HEK293 (cell line): ENCODE results near the gene RAD51AP1.

Experiments
- GLI4 ChIP-seq: fragments of 450-650 bp; formaldehyde crosslinking; IDR thresholded peaks from 2 replicates; pipeline ENCODE4 v1.5.1; 2016; ENCODE audit warnings: missing biosample characterization, missing genetic modification characterization
- KLF10 ChIP-seq: fragments of 450-650 bp; IDR thresholded peaks from 2 replicates; pipeline ENCODE4 v1.5.1; 2018; ENCODE audit warnings: missing biosample characterization, mild to moderate bottlenecking, missing genetic modification characterization
- SETDB1 ChIP-seq: IDR thresholded peaks from one replicate; pipeline ENCODE4 v1.6.1; 2017; ENCODE audit warnings: mild to moderate bottlenecking, low read length, moderate library complexity, mixed read lengths; ENCODE audit not compliant: insufficient read length
- TCF7L2 ChIP-seq: IDR thresholded peaks from 2 replicates; pipeline ENCODE4 v1.6.1; 2011; ENCODE audit warnings: low read depth, mild to moderate bottlenecking, inconsistent platforms, low read length, moderate library complexity, borderline replicate concordance
- ZNF311 ChIP-seq: fragments of 450-650 bp; formaldehyde crosslinking; IDR thresholded peaks from 2 replicates; pipeline ENCODE4 v1.5.1; 2017; ENCODE audit warnings: missing biosample characterization, missing genetic modification characterization, borderline replicate concordance
- ZNF37A ChIP-seq: fragments of 450-650 bp; IDR thresholded peaks from 2 replicates; pipeline ENCODE4 v1.5.1; 2018; ENCODE audit warnings: missing biosample characterization, missing genetic modification characterization
- ZNF558 ChIP-seq: fragments of 450-650 bp; formaldehyde crosslinking; IDR thresholded peaks from 2 replicates; pipeline ENCODE4 v1.5.1; 2016; ENCODE audit warnings: missing biosample characterization, missing genetic modification characterization
- ZNF626 ChIP-seq: fragments of 450-650 bp; sonication (Bioruptor Pico); formaldehyde crosslinking; IDR thresholded peaks from 2 replicates; pipeline ENCODE4 v1.5.1; 2018; ENCODE audit warnings: missing biosample characterization, missing genetic modification characterization, inconsistent platforms
- TF ChIP-seq, protein P1 (sequence below): fragments of 450-650 bp; formaldehyde crosslinking; IDR thresholded peaks from 2 replicates; pipeline ENCODE4 v1.5.1; 2016; ENCODE audit warnings: missing biosample characterization, missing genetic modification characterization
- TF ChIP-seq, protein P2 (sequence below): fragments of 450-650 bp; formaldehyde crosslinking; optimal IDR thresholded peaks from 2 replicates; pipeline ENCODE3; 2016; ENCODE audit warnings: missing biosample characterization, mild to moderate bottlenecking, missing genetic modification characterization
- TF ChIP-seq, protein P3 (sequence below): fragments of 450-650 bp; formaldehyde crosslinking; IDR thresholded peaks from 2 replicates; pipeline ENCODE4 v1.5.1; 2016; ENCODE audit warnings: missing biosample characterization, missing genetic modification characterization

DNA sequence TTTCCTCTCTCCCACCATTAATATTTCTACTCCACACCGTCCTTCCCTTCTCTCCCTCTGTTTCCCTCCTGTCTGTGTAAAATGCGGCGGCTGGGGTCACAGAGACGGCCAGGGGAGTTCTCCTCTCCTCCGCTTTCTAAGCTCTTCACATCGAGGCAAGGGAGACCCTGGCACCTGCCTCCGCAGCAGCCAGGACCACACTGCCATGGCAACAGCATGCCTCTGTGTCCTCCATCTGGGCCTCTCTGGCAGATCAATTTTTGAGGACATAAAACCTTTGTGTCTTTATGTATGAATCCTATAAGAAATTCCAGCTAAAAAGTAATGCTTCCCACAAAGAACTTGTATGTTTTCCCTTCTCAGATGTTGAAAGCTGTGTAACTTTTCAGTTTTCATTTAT lies 64.7 kb downstream of the RAD51AP1 start:
- TF ChIP-seq, protein P1, sequence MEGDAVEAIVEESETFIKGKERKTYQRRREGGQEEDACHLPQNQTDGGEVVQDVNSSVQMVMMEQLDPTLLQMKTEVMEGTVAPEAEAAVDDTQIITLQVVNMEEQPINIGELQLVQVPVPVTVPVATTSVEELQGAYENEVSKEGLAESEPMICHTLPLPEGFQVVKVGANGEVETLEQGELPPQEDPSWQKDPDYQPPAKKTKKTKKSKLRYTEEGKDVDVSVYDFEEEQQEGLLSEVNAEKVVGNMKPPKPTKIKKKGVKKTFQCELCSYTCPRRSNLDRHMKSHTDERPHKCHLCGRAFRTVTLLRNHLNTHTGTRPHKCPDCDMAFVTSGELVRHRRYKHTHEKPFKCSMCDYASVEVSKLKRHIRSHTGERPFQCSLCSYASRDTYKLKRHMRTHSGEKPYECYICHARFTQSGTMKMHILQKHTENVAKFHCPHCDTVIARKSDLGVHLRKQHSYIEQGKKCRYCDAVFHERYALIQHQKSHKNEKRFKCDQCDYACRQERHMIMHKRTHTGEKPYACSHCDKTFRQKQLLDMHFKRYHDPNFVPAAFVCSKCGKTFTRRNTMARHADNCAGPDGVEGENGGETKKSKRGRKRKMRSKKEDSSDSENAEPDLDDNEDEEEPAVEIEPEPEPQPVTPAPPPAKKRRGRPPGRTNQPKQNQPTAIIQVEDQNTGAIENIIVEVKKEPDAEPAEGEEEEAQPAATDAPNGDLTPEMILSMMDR = no peak
- TF ChIP-seq GLI4 (tag by site-specific recombination) = no peak
- TF ChIP-seq, protein P2, sequence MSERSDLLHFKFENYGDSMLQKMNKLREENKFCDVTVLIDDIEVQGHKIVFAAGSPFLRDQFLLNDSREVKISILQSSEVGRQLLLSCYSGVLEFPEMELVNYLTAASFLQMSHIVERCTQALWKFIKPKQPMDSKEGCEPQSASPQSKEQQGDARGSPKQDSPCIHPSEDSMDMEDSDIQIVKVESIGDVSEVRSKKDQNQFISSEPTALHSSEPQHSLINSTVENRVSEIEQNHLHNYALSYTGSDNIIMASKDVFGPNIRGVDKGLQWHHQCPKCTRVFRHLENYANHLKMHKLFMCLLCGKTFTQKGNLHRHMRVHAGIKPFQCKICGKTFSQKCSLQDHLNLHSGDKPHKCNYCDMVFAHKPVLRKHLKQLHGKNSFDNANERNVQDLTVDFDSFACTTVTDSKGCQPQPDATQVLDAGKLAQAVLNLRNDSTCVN (tag by site-specific recombination) = no peak
- TF ChIP-seq ZNF626 = no peak
- TF ChIP-seq ZNF558 (tag by site-specific recombination) = no peak
- TF ChIP-seq SETDB1 = no peak
- no peak for TF ChIP-seq ZNF311 (tag by site-specific recombination)
- TF ChIP-seq, protein P3, sequence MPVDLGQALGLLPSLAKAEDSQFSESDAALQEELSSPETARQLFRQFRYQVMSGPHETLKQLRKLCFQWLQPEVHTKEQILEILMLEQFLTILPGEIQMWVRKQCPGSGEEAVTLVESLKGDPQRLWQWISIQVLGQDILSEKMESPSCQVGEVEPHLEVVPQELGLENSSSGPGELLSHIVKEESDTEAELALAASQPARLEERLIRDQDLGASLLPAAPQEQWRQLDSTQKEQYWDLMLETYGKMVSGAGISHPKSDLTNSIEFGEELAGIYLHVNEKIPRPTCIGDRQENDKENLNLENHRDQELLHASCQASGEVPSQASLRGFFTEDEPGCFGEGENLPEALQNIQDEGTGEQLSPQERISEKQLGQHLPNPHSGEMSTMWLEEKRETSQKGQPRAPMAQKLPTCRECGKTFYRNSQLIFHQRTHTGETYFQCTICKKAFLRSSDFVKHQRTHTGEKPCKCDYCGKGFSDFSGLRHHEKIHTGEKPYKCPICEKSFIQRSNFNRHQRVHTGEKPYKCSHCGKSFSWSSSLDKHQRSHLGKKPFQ (tag by site-specific recombination) = no peak
- no peak for TF ChIP-seq TCF7L2
- no peak for TF ChIP-seq ZNF37A (tag by site-specific recombination)
- no peak for TF ChIP-seq KLF10 (tag by site-specific recombination)
